ENCODE results near the gene ACOD1. TPM values are rescaled to one million over a fixed set of nuclear protein-coding genes. Genes with fewer than 3 reads are reported as not detected.

ACOD1 gene
- total RNA-seq, 4 donors from 2014 or later, result not detected

DNA sequence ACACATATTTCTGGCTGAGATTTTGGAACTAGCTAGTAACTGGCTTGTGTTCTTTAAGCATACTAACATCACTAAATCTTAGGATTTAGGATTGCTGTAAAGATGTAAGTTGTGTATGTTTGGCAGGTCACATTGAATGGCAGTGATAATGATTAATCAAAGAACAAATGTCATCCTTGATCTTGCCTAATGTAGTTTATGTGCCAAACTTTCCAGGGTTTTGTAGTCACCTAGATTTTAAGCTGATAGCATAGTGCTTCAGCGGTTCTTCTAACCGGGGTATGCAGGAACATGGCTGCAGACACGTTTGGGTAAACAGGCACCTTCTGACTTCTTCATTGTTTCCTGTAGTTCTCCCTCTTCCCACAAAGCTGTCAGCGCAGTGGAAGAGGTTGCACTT, 53.2 kb downstream of the ACOD1 start:
- no peak for DNase-seq
- 66 to 75% methylated on average over 4 of the region's 4 CpGs for WGBS, 2 donors
- H3K4me3 ChIP-seq (replicated peaks in 1 of 3), result no peak overlapping the region
- H3K36me3 ChIP-seq, result peaks cover 5 to 7% of the 10 kb centered on the region in 2 donors
- peak overlapping the region; percentile 31 to 85 (median 83) for H3K27ac ChIP-seq
- no peaks in the 10 kb centered on the region for H3K9me3 ChIP-seq
- peaks cover 69 to 87% of the 10 kb centered on the region in 2 donors for H3K4me1 ChIP-seq
- no peaks in the 10 kb centered on the region for H3K27me3 ChIP-seq
- TF ChIP-seq, protein P1, sequence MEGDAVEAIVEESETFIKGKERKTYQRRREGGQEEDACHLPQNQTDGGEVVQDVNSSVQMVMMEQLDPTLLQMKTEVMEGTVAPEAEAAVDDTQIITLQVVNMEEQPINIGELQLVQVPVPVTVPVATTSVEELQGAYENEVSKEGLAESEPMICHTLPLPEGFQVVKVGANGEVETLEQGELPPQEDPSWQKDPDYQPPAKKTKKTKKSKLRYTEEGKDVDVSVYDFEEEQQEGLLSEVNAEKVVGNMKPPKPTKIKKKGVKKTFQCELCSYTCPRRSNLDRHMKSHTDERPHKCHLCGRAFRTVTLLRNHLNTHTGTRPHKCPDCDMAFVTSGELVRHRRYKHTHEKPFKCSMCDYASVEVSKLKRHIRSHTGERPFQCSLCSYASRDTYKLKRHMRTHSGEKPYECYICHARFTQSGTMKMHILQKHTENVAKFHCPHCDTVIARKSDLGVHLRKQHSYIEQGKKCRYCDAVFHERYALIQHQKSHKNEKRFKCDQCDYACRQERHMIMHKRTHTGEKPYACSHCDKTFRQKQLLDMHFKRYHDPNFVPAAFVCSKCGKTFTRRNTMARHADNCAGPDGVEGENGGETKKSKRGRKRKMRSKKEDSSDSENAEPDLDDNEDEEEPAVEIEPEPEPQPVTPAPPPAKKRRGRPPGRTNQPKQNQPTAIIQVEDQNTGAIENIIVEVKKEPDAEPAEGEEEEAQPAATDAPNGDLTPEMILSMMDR (IDR thresholded peaks at IDR 0.05), result no peak
- TF ChIP-seq POLR2A (IDR thresholded peaks at IDR 0.05), result no peak
- intact Hi-C loops (cut with DNase I), result no loop called here

DNA sequence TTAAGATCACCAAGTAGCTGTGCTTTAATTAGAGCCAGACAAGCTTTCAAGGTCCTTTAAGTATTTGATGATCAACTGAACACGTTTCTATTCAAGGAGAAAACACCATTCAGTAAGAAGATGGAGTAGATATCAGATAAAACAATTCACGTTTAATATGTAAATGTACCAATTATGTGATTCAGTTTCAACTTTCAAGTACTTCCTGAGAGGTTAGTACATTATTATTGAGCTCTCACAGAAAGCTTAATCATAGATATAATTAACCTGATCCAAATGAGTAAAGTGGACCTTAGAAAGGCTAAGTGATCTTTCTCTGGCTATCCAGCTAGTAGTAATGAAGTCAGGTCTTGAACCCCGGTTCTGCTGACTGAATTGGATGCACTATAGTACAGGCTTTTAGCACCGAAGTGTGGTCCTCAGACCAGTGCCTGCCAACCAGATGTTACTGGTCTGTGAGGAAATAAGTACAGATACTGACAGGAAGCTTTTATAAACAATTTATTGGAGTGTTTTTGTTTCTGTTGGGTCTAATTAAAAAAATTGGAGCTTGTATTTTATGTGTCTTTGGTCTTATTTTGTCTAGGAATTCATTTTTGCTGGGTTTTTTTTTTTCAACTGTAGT, 53.8 kb downstream of the ACOD1 start:
- DNase-seq, result no peak
- H3K27me3 ChIP-seq, result no peaks in the 10 kb centered on the region
- intact Hi-C loops (cut with DNase I), result no loop called here
- no peaks in the 10 kb centered on the region for H3K9me3 ChIP-seq
- no peak overlapping the region for H3K4me3 ChIP-seq (replicated peaks in 1 of 3)
- TF ChIP-seq POLR2A (IDR thresholded peaks at IDR 0.05), result no peak
- TF ChIP-seq, protein P1 (IDR thresholded peaks at IDR 0.05), result no peak
- H3K36me3 ChIP-seq, result peaks cover 4 to 5% of the 10 kb centered on the region in 2 donors
- H3K27ac ChIP-seq, result peak overlapping the region; percentile 31 to 85 (median 83)
- peaks cover 67 to 82% of the 10 kb centered on the region in 2 donors for H3K4me1 ChIP-seq
- WGBS, 2 donors, result 43 to 51% methylated on average over 4 of the region's 4 CpGs

DNA sequence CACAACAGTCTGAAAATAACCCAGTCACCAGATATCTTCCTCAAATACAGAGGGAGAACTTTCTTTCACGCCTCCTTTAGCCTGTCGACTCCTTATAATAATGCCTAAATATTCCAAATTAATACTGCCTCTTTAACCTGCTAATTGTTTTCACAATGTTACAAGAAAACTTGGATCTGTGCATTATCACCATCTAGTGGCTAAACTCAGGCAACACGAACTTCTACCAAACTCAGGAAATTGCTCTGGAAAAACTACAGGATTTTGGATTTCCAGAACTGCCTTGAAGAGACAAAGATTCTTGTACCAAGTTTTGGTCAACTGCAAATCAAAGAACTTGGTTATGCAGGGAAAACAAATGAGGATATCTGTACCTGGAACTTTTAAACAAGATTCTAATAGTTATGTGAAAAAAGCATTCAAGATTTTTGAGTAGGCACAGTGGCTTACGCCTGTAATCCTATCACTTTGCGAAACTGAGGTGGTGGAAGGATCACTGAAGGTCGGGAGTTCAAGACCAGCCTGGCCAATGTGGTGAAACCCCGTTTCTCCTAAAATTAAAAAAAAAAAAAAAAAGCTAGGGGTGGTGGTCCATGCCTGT, 54.4 kb downstream of the ACOD1 start:
- Histone ChIP-seq H3K9me3 (no peaks in the 10 kb centered on the region), H3K4me1 (peaks cover 67 to 75% of the 10 kb centered on the region in 2 donors), H3K27me3 (no peaks in the 10 kb centered on the region), H3K4me3 (replicated peaks in 1 of 3) (no peak overlapping the region), H3K27ac (peak overlapping the region; percentile 31 to 85 (median 83)), H3K36me3 (peaks cover 4 to 10% of the 10 kb centered on the region in 2 donors)
- no peak for TF ChIP-seq POLR2A (IDR thresholded peaks at IDR 0.05)
- TF ChIP-seq, protein P1 (IDR thresholded peaks at IDR 0.05), result peak; percentile 22 to 74 (median 58)
- WGBS, 2 donors, result 69% methylated on average over 7 of the region's 7 CpGs
- DNase-seq, result no peak
- intact Hi-C loops (cut with DNase I), result no loop called here

Other genes with a start within 250 kb of the ACOD1 start
- gene KCTD12, start 62.1 kb upstream of the ACOD1 start, total RNA-seq, result 10 to 100 TPM; 27.9 to 59.3 (median 37.8) TPM
- 100 to 1,000 TPM in 3 of 4 donors, 10 to 100 TPM in 1; 89.2 to 204 (median 173) TPM for gene CLN5, start 43.6 kb downstream of the ACOD1 start, total RNA-seq
- 100 to 1,000 TPM; 144 to 164 (median 155) TPM for gene FBXL3, start 78.6 kb downstream of the ACOD1 start, total RNA-seq

Measured in thyroid gland (tissue), 4 donors.